Astrocyte of the cerebellum (primary cell): Measurements from ENCODE around the gene CFAP20DC.

ENCODE experiments used
- DNase-seq: peaks from one replicate; pipeline ENCODE4 v3.0.0-alpha.2; 2011; ENCODE audit warnings: low read depth
- H3K4me3 ChIP-seq: 2 replicates; pipeline ENCODE4 v1.5.1; 2011; ENCODE audit warnings: mild to moderate bottlenecking, low read depth, low read length, moderate library complexity
- CTCF ChIP-seq: IDR thresholded peaks from 2 replicates; pipeline ENCODE4 v1.5.1; 2012; ENCODE audit warnings: low read length, low read depth, moderate library complexity, mild to moderate bottlenecking; ENCODE audit errors: missing control alignments
- in situ Hi-C: cut with HindIII; loops from 2 replicates; pipeline ENCODE4 v1.10.0; 2017; ENCODE audit warnings: low sequenced_read_pairs

The CFAP20DC gene

GRCh38 chr3:59006634-59007517, 42.9 kb downstream of the CFAP20DC start:
- TF ChIP-seq CTCF = no peak
- DNase-seq = peak; percentile 15
- H3K4me3 ChIP-seq = no peak overlapping the region
- in situ Hi-C loops = no loop called here

- H3K4me3 ChIP-seq = no peak overlapping the region
- in situ Hi-C loops = no loop called here
- TF ChIP-seq CTCF = no peak
- no peak for DNase-seq
These were observed 48.1 kb downstream of the CFAP20DC start for GRCh38 chr3:59001675-59002074.

- in situ Hi-C loops = no loop called here
- DNase-seq = no peak
- TF ChIP-seq CTCF = no peak
These were observed 50.1 kb downstream of the CFAP20DC start for GRCh38 chr3:58999774-59000160.

GRCh38 chr3:58999134-58999773, 50.6 kb downstream of the CFAP20DC start:
- no peak for TF ChIP-seq CTCF
- DNase-seq = no peak
- H3K4me3 ChIP-seq = no peak overlapping the region
- in situ Hi-C loops = no loop called here

More at GRCh38 chr3:58999774-59000160, 50.1 kb downstream of the CFAP20DC start:
- no peak overlapping the region for H3K4me3 ChIP-seq

- no peak overlapping the region for H3K4me3 ChIP-seq
- peak; percentile 32 for DNase-seq
These were observed 51.2 kb downstream of the CFAP20DC start for GRCh38 chr3:58998476-58999117.

GRCh38 chr3:58996730-58997129, 53.1 kb downstream of the CFAP20DC start:
- DNase-seq = no peak
- no peak for TF ChIP-seq CTCF
- in situ Hi-C loops = no loop called here
- no peak overlapping the region for H3K4me3 ChIP-seq

More at GRCh38 chr3:58998476-58999117, 51.2 kb downstream of the CFAP20DC start:
- TF ChIP-seq CTCF = no peak
- in situ Hi-C loops = no loop called here
